ENCODE results near the gene ADRA1B.

Gene ADRA1B

GRCh38 chr5:159902444-159903121 is 13.7 kb upstream of the ADRA1B start:
- DNase-seq: no peak

- DNase-seq: no peak
Measured at GRCh38 chr5:159903131-159903530, 13.2 kb upstream of the ADRA1B start.

- DNase-seq: no peak
Measured at GRCh38 chr5:159904874-159905273, 11.4 kb upstream of the ADRA1B start.

- no peak for DNase-seq
Measured at GRCh38 chr5:159905496-159905895, 10.8 kb upstream of the ADRA1B start.

GRCh38 chr5:159906463-159906862 is 9.8 kb upstream of the ADRA1B start:
- DNase-seq: no peak

- no peak for DNase-seq
Measured at GRCh38 chr5:159906943-159907342, 9.3 kb upstream of the ADRA1B start.

GRCh38 chr5:159907689-159908590 is 8.3 kb upstream of the ADRA1B start:
- no peak for DNase-seq

- DNase-seq: no peak
Measured at GRCh38 chr5:159908591-159908940, 7.7 kb upstream of the ADRA1B start.

GRCh38 chr5:159909126-159909525 is 7.2 kb upstream of the ADRA1B start:
- DNase-seq: no peak

- no peak for DNase-seq
Measured at GRCh38 chr5:159910207-159910842, 6.0 kb upstream of the ADRA1B start.

GRCh38 chr5:159910843-159911229 is 5.4 kb upstream of the ADRA1B start:
- no peak for DNase-seq

- DNase-seq: no peak
Measured at GRCh38 chr5:159911349-159911748, 4.9 kb upstream of the ADRA1B start.

- DNase-seq: no peak
Measured at GRCh38 chr5:159912033-159912800, 4.1 kb upstream of the ADRA1B start.

- DNase-seq: no peak
Measured at GRCh38 chr5:159913048-159913447, 3.2 kb upstream of the ADRA1B start.

GRCh38 chr5:159913501-159913900 is 2.8 kb upstream of the ADRA1B start:
- no peak for DNase-seq

- no peak for DNase-seq
Measured at GRCh38 chr5:159916841-159917761, 819 bp downstream of the ADRA1B start.

- no peak for DNase-seq
Measured at GRCh38 chr5:159917994-159918393, 1.7 kb downstream of the ADRA1B start.

- DNase-seq: no peak
Measured at GRCh38 chr5:159921721-159922120, 5.4 kb downstream of the ADRA1B start.

GRCh38 chr5:159923008-159923407 is 6.7 kb downstream of the ADRA1B start:
- DNase-seq: no peak

- no peak for DNase-seq
Measured at GRCh38 chr5:159928122-159928909, 12.0 kb downstream of the ADRA1B start.

- no peak for DNase-seq
Measured at GRCh38 chr5:159929176-159929575, 12.9 kb downstream of the ADRA1B start.

Data from activated naive CD4-positive, alpha-beta T cell (primary cell).